Activated CD8-positive, alpha-beta T cell treated with anti-CD3 and anti-CD28 coated beads for 36 hours (primary cell): ENCODE results near the gene PA2G4. TPM values are rescaled to one million over a fixed set of nuclear protein-coding genes. Genes with fewer than 3 reads are reported as not detected.

Experiments
- ATAC-seq: fragments of 200-7000 bp; cut with Tn5 transposase; one replicate; pipeline ENCODE4 v1.10.0; 2021; ENCODE audit warnings: mild to moderate bottlenecking, moderate library complexity
- CTCF ChIA-PET: fragments of 350-600 bp; sonication (Branson Sonifier 250); formaldehyde crosslinking; loops from one replicate; lab custom pipeline; 2021; ENCODE audit warnings: antibody characterized with exemption; lab: Charles Lee
- POLR2A ChIA-PET: fragments of 350-600 bp; sonication (Branson Sonifier 250); formaldehyde crosslinking; loops from one replicate; lab custom pipeline; 2021; ENCODE audit warnings: antibody characterized with exemption; lab: Charles Lee
- DNase-seq: peaks from one replicate; pipeline ENCODE4 v3.0.0-alpha.2; 2020
- H3K27ac Mint-ChIP-seq: one replicate; pipeline ENCODE4 v1.8.0; 2021; ENCODE audit warnings: mild to moderate bottlenecking, mixed read lengths
- H3K27me3 Mint-ChIP-seq: one replicate; pipeline ENCODE4 v1.8.0; 2021; ENCODE audit warnings: mixed read lengths
- H3K36me3 Mint-ChIP-seq: one replicate; pipeline ENCODE4 v1.8.0; 2021; ENCODE audit warnings: low read depth, mixed read lengths
- H3K4me1 Mint-ChIP-seq: one replicate; pipeline ENCODE4 v1.8.0; 2021; ENCODE audit warnings: low read depth, mixed read lengths
- H3K4me3 Mint-ChIP-seq: one replicate; pipeline ENCODE4 v1.8.0; 2021; ENCODE audit warnings: mild to moderate bottlenecking, moderate library complexity, mixed read lengths
- H3K9me3 Mint-ChIP-seq: one replicate; pipeline ENCODE4 v1.8.0; 2021; ENCODE audit warnings: mixed read lengths
- CTCF ChIP-seq: fragments of 200-600 bp; IDR thresholded peaks from one replicate; pipeline ENCODE4 v1.8.0; 2022; ENCODE audit warnings: antibody characterized with exemption, mild to moderate bottlenecking
- intact Hi-C: fragments of 100-400 bp; cut with micrococcal nuclease; formaldehyde crosslinking; loops from one replicate; pipeline ENCODE4 v1.10.0; 2022
- total RNA-seq, 2 experiments: library from RNA; stranded (reverse); gene quantifications; one replicate each; pipeline ENCODE4 v1.2.3, GENCODE V29; 2021

Gene PA2G4
- total RNA-seq, 2 experiments from 2014 or later, result 447 to 455 TPM

- Mint-ChIP-seq H3K36me3 (peaks cover 35% of the 10 kb centered on the region), H3K4me3 (no peak overlapping the region), H3K27me3 (no peaks in the 10 kb centered on the region), H3K4me1 (peaks cover 36% of the 10 kb centered on the region), H3K9me3 (no peaks in the 10 kb centered on the region), H3K27ac (no peak overlapping the region)
- DNase-seq, result no peak
- ATAC-seq, result no peak
- CTCF ChIA-PET, result interaction anchor here (1.4 kb wide), 1 partner anchor 18 kb away, joined by 3 read pairs; the partner anchor contains the start of gene ESYT1
- TF ChIP-seq CTCF, result no peak
- intact Hi-C loops, result no loop called here
- POLR2A ChIA-PET, result no interaction called here
Measured at GRCh38 chr12:56146492-56147460, 42.4 kb downstream of the PA2G4 start.

GRCh38 chr12:56150563-56150962, 46.2 kb downstream of the PA2G4 start:
- POLR2A ChIA-PET, result interaction anchor here (0.7 to 2.5 kb wide), 5 partner anchors 9 to 928 kb away, joined by 3 to 14 read pairs (median 4); partner anchors contain the start of gene MYL6
- ATAC-seq (no peak), DNase-seq (no peak)
- peak overlapping the region; percentile 92 for H3K4me3 Mint-ChIP-seq
- peaks cover 32% of the 10 kb centered on the region for H3K4me1 Mint-ChIP-seq
- no peak for TF ChIP-seq CTCF
- H3K27me3 Mint-ChIP-seq, result no peaks in the 10 kb centered on the region
- intact Hi-C loops, result loop anchor here (5.0 kb wide), 1 partner anchor 33 kb away; the partner anchor contains the start of genes RPL41 and ZC3H10
- CTCF ChIA-PET, result interaction anchor here (0.9 to 4.3 kb wide), 4 partner anchors 10 to 31 kb away, joined by 3 to 36 read pairs (median 12); partner anchors contain the start of gene ZC3H10
- H3K27ac Mint-ChIP-seq, result peak overlapping the region; percentile 100
- H3K9me3 Mint-ChIP-seq, result no peaks in the 10 kb centered on the region
- peaks cover 5% of the 10 kb centered on the region for H3K36me3 Mint-ChIP-seq

- POLR2A ChIA-PET, result interaction anchor here (0.6 to 2.0 kb wide), 18 partner anchors 8 to 365 kb away, joined by 3 to 20 read pairs (median 4); partner anchors contain the start of genes ESYT1, RPL41, SMARCC2 and ZC3H10
- peaks cover 35% of the 10 kb centered on the region for H3K4me1 Mint-ChIP-seq
Measured at GRCh38 chr12:56151672-56152131, 47.3 kb downstream of the PA2G4 start.

GRCh38 chr12:56152132-56152755, 47.9 kb downstream of the PA2G4 start, which contains the start of gene MYL6B:
MYL6B (plus strand) TSS chr12:56152587; CDS start chr12:56153919, 1,332 bp downstream.
- H3K27ac Mint-ChIP-seq, result peak within 1 kb of the TSS; percentile 100
- H3K36me3 Mint-ChIP-seq, result peaks cover 9% of the 10 kb centered on the region
- TF ChIP-seq CTCF, result no peak
- DNase-seq, result peak; percentile 98
- peaks cover 33% of the 10 kb centered on the region for H3K4me1 Mint-ChIP-seq
- H3K27me3 Mint-ChIP-seq, result no peaks in the 10 kb centered on the region
- ATAC-seq, result peak; percentile 88
- intact Hi-C loops, result loop anchor here (1.0 to 5.0 kb wide), 2 partner anchors 35 to 48 kb away; partner anchors contain the start of genes PA2G4, RPL41 and ZC3H10
- ChIA-PET CTCF (interaction anchor here (1.0 to 4.3 kb wide), 13 partner anchors 10 to 414 kb away, joined by 3 to 36 read pairs (median 5); partner anchors contain the start of genes ANKRD52, ESYT1, SMARCC2 and STAT2), POLR2A (interaction anchor here (0.6 to 2.0 kb wide), 16 partner anchors 9 to 157 kb away, joined by 3 to 20 read pairs (median 4); partner anchors contain the start of genes ESYT1, RPL41, SMARCC2 and ZC3H10)
- H3K4me3 Mint-ChIP-seq, result peak within 1 kb of the TSS; percentile 92
- no peaks in the 10 kb centered on the region for H3K9me3 Mint-ChIP-seq

More at GRCh38 chr12:56151672-56152131, 47.3 kb downstream of the PA2G4 start:
- TF ChIP-seq CTCF, result peak; percentile 88
- intact Hi-C loops, result loop anchor here (1.0 to 5.0 kb wide), 2 partner anchors 34 to 47 kb away; partner anchors contain the start of genes PA2G4, RPL41 and ZC3H10
- Mint-ChIP-seq H3K4me3 (peak overlapping the region; percentile 92), H3K36me3 (peaks cover 9% of the 10 kb centered on the region), H3K27ac (peak overlapping the region; percentile 100), H3K27me3 (no peaks in the 10 kb centered on the region), H3K9me3 (no peaks in the 10 kb centered on the region)
- peak; percentile 85 for DNase-seq
- CTCF ChIA-PET, result interaction anchor here (1.0 to 4.3 kb wide), 13 partner anchors 10 to 413 kb away, joined by 3 to 36 read pairs (median 5); partner anchors contain the start of genes ANKRD52, ESYT1, SMARCC2 and STAT2
- ATAC-seq, result peak; percentile 71
